NCI-H2029 treated with DMSO at 0.1 percent for 48 hours (cell line): Measurements from ENCODE around the gene TSPO.

Experiments
- DNase-seq: peaks from one replicate; lab custom pipeline; 2025; lab: John Stamatoyannopoulos, UW

Gene TSPO

GRCh38 chr22:43159484-43160178 lies 8.3 kb downstream of the TSPO start:
- DNase-seq = no peak

- DNase-seq = no peak
These were observed 9.3 kb downstream of the TSPO start for GRCh38 chr22:43160497-43161126.

- DNase-seq = no peak
These were observed 11.2 kb downstream of the TSPO start for GRCh38 chr22:43162412-43163150.

GRCh38 chr22:43163241-43163795 lies 12.0 kb downstream of the TSPO start:
- DNase-seq = no peak

- no peak for DNase-seq
These were observed 13.3 kb downstream of the TSPO start for GRCh38 chr22:43164636-43165035.

- no peak for DNase-seq
These were observed 15.0 kb downstream of the TSPO start for GRCh38 chr22:43166132-43166930.

- no peak for DNase-seq
These were observed 15.7 kb downstream of the TSPO start for GRCh38 chr22:43167001-43167589.

- no peak for DNase-seq
These were observed 17.3 kb downstream of the TSPO start for GRCh38 chr22:43168471-43169309.

GRCh38 chr22:43169310-43170130 lies 18.2 kb downstream of the TSPO start:
- DNase-seq = no peak

GRCh38 chr22:43170131-43170480 lies 18.7 kb downstream of the TSPO start:
- DNase-seq = no peak

GRCh38 chr22:43171019-43171491 lies 19.7 kb downstream of the TSPO start:
- no peak for DNase-seq

GRCh38 chr22:43171607-43172006 lies 20.2 kb downstream of the TSPO start:
- DNase-seq = no peak

- no peak for DNase-seq
These were observed 20.8 kb downstream of the TSPO start for GRCh38 chr22:43172191-43172590.

- DNase-seq = no peak
These were observed 22.2 kb downstream of the TSPO start for GRCh38 chr22:43173566-43173965.

- no peak for DNase-seq
These were observed 22.8 kb downstream of the TSPO start for GRCh38 chr22:43173976-43174720.

- no peak for DNase-seq
These were observed 23.7 kb downstream of the TSPO start for GRCh38 chr22:43174941-43175531.

- no peak for DNase-seq
These were observed 24.7 kb downstream of the TSPO start for GRCh38 chr22:43176090-43176489.

GRCh38 chr22:43177479-43177878 lies 26.1 kb downstream of the TSPO start:
- no peak for DNase-seq
